ENCODE measurements around the gene BUD31. TPM values are rescaled to one million over a fixed set of nuclear protein-coding genes. Genes with fewer than 3 reads are reported as not detected.

Gene BUD31
- total and polyA plus RNA-seq, 4 donors: 88.5 to 185 (median 115) TPM

DNA sequence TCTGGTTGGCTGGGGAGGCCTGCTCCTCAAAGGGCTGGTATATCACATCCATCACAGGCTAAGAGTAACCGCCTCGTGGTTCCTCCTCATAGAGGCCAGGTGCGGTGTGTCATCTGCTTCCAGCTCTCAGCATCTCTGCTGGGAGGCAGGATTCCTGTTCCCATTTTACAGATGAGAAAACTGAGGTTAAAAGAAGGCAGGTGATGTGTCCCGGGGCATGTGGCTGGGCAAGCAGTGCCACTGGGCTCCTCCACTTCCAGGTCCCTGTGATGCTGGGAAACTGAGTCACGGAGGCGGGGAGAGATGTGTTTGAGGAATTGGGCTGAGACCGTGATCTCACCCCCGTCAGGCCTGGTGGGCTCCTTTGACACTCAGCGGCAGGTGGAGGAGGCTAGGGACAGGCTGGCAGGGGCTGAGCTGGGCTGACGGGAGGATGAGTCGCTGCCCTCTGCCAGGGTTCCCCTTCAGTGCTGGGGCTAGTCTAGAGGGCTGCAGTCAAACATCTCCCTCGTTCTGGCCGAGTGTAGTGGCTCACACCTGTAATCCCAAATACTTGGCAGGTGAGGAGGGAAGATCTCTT lies 24.9 kb upstream of the BUD31 start:
- DNase-seq (no peak), ATAC-seq (ENCODE audit: insufficient read depth, low FRiP score) (no peak)
- H3K27ac ChIP-seq (ENCODE audit: low read depth in 1 of 2, low read length in 1 of 2): no peak overlapping the region
- WGBS, 2 donors: 91% methylated on average over 13 of the region's 13 CpGs
- no peaks in the 10 kb centered on the region for H3K27me3 ChIP-seq (ENCODE audit: control insufficient read depth in 3 of 3, insufficient read depth in 3 of 3, low read length in 2 of 3)
- H3K4me1 ChIP-seq (ENCODE audit: control insufficient read depth in 5 of 5, insufficient read depth in 5 of 5, low read length in 5 of 5): peaks cover 0 to 19% (median 5%) of the 10 kb centered on the region in 5 donors
- peaks cover 0 to 47% (median under 1%) of the 10 kb centered on the region in 4 donors for H3K36me3 ChIP-seq (ENCODE audit: control insufficient read depth in 4 of 4, insufficient read depth in 4 of 4, low read length in 4 of 4)
- H3K9me3 ChIP-seq (ENCODE audit: control insufficient read depth in 4 of 4, insufficient read depth in 3 of 4, low read length in 3 of 4): no peaks in the 10 kb centered on the region
- H3K9ac ChIP-seq (ENCODE audit: insufficient read depth in 1 of 2, low read length in 2 of 2): no peak overlapping the region
- no peak overlapping the region for H3K4me3 ChIP-seq
- TF ChIP-seq, protein P1, sequence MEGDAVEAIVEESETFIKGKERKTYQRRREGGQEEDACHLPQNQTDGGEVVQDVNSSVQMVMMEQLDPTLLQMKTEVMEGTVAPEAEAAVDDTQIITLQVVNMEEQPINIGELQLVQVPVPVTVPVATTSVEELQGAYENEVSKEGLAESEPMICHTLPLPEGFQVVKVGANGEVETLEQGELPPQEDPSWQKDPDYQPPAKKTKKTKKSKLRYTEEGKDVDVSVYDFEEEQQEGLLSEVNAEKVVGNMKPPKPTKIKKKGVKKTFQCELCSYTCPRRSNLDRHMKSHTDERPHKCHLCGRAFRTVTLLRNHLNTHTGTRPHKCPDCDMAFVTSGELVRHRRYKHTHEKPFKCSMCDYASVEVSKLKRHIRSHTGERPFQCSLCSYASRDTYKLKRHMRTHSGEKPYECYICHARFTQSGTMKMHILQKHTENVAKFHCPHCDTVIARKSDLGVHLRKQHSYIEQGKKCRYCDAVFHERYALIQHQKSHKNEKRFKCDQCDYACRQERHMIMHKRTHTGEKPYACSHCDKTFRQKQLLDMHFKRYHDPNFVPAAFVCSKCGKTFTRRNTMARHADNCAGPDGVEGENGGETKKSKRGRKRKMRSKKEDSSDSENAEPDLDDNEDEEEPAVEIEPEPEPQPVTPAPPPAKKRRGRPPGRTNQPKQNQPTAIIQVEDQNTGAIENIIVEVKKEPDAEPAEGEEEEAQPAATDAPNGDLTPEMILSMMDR (IDR thresholded peaks at IDR 0.05; ENCODE audit: control extremely low read depth, extremely low read depth): no peak

DNA sequence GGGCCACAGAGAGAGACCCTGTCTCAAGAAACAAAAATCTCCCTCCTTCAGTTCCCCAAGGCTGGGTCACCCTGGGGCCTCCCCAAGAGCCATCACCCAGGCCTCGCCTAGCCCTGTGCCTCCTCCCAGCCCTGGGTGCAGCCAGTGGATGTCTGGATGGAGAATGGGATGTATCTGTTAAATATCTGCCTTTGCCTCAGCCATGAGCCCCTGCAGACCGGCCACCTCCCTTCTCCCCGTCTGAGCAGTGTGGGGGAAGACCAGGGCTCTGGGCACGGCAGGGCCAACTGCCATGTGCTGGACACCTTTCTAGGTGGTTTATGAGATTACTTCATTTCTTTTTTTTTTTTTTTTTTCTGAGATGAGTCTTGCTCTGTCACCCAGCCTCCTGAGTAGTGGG lies 24.2 kb upstream of the BUD31 start:
- 77 to 89% methylated on average over 4 of the region's 4 CpGs for WGBS, 2 donors
- peaks cover 0 to 49% (median under 1%) of the 10 kb centered on the region in 4 donors for H3K36me3 ChIP-seq (ENCODE audit: control insufficient read depth in 4 of 4, insufficient read depth in 4 of 4, low read length in 4 of 4)
- H3K9me3 ChIP-seq (ENCODE audit: control insufficient read depth in 4 of 4, insufficient read depth in 3 of 4, low read length in 3 of 4): no peaks in the 10 kb centered on the region
- H3K9ac ChIP-seq (ENCODE audit: insufficient read depth in 1 of 2, low read length in 2 of 2): no peak overlapping the region
- H3K27me3 ChIP-seq (ENCODE audit: control insufficient read depth in 3 of 3, insufficient read depth in 3 of 3, low read length in 2 of 3): no peaks in the 10 kb centered on the region
- no peak for ATAC-seq (ENCODE audit: insufficient read depth, low FRiP score)
- peaks cover 0 to 19% (median 0%) of the 10 kb centered on the region in 5 donors for H3K4me1 ChIP-seq (ENCODE audit: control insufficient read depth in 5 of 5, insufficient read depth in 5 of 5, low read length in 5 of 5)
- H3K27ac ChIP-seq (ENCODE audit: low read depth in 1 of 2, low read length in 1 of 2): no peak overlapping the region
- TF ChIP-seq, protein P1 (IDR thresholded peaks at IDR 0.05; ENCODE audit: control extremely low read depth, extremely low read depth): no peak
- H3K4me3 ChIP-seq: no peak overlapping the region
- DNase-seq: no peak

DNA sequence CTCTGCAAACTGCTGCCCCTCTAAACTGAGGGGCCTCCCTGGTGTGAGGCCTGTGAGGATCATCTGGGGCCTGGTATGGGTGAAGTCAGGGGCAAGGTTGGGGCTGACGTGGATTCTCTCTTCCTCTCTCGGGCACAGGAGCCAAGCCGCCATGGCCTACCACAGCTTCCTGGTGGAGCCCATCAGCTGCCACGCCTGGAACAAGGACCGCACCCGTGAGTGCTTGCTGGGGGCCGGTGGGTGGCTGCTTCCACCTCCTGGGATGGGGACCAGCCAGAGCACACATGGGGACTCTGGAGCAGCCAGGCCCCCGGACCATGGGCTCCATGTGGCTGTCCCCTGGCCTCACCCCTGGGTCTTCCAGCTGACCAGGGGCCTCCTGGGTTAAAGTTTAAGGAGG lies 23.2 kb upstream of the BUD31 start:
- Histone ChIP-seq H3K36me3 (ENCODE audit: control insufficient read depth in 4 of 4, insufficient read depth in 4 of 4, low read length in 4 of 4) (peaks cover 0 to 56% (median under 1%) of the 10 kb centered on the region in 4 donors), H3K9me3 (ENCODE audit: control insufficient read depth in 4 of 4, insufficient read depth in 3 of 4, low read length in 3 of 4) (no peaks in the 10 kb centered on the region), H3K4me1 (ENCODE audit: control insufficient read depth in 5 of 5, insufficient read depth in 5 of 5, low read length in 5 of 5) (peaks cover 0 to 12% (median 0%) of the 10 kb centered on the region in 5 donors), H3K4me3 (no peak overlapping the region), H3K27ac (ENCODE audit: low read depth in 1 of 2, low read length in 1 of 2) (no peak overlapping the region), H3K27me3 (ENCODE audit: control insufficient read depth in 3 of 3, insufficient read depth in 3 of 3, low read length in 2 of 3) (no peaks in the 10 kb centered on the region), H3K9ac (ENCODE audit: insufficient read depth in 1 of 2, low read length in 2 of 2) (no peak overlapping the region)
- DNase-seq (no peak), ATAC-seq (ENCODE audit: insufficient read depth, low FRiP score) (no peak)
- TF ChIP-seq, protein P1 (IDR thresholded peaks at IDR 0.05; ENCODE audit: control extremely low read depth, extremely low read depth): no peak
- 34 to 73% methylated on average over 7 to 8 of the region's 8 CpGs for WGBS, 2 donors
